Activated naive CD4-positive, alpha-beta T cell treated with anti-CD3 and anti-CD28 coated beads, Interleukin-2, amount 10 ng/mL, durations not matched to agents 7 days and 5 days (primary cell): Measurements from ENCODE around the gene CTNNA2.
A peak's percentile ranks its signal among the peaks of the same experiment; 100 is the strongest.

Experiments used
- CTCF ChIA-PET: fragments of 350-600 bp; sonication (Branson Sonifier 250); formaldehyde crosslinking; loops from one replicate; lab custom pipeline; 2021; ENCODE audit warnings: antibody characterized with exemption; lab: Charles Lee
- DNase-seq: peaks from one replicate; pipeline ENCODE4 v3.0.0-alpha.2; 2020
- H3K27ac Mint-ChIP-seq: one replicate; pipeline ENCODE4 v1.8.0; 2021; ENCODE audit warnings: mild to moderate bottlenecking, moderate library complexity, mixed read lengths
- H3K27me3 Mint-ChIP-seq: one replicate; pipeline ENCODE4 v1.8.0; 2021; ENCODE audit warnings: mild to moderate bottlenecking, mixed read lengths
- H3K36me3 Mint-ChIP-seq: one replicate; pipeline ENCODE4 v1.8.0; 2021; ENCODE audit warnings: mixed read lengths
- H3K4me1 Mint-ChIP-seq: one replicate; pipeline ENCODE4 v1.8.0; 2021; ENCODE audit warnings: mixed read lengths
- H3K4me3 Mint-ChIP-seq: one replicate; pipeline ENCODE4 v1.8.0; 2021; ENCODE audit warnings: mild to moderate bottlenecking, moderate library complexity, mixed read lengths
- H3K9me3 Mint-ChIP-seq: one replicate; pipeline ENCODE4 v1.8.0; 2021; ENCODE audit warnings: mixed read lengths

CTNNA2 gene

GRCh38 chr2:79512442-79513401, at the start of gene CTNNA2:
Gene CTNNA2, plus strand, starts transcription at chr2:79513051.
- Mint-ChIP-seq H3K4me3 (no peak within 1 kb of the TSS), H3K4me1 (peaks cover 3% of the 10 kb centered on the region), H3K27ac (no peak within 1 kb of the TSS), H3K9me3 (peaks cover 7% of the 10 kb centered on the region), H3K27me3 (peaks cover 13% of the 10 kb centered on the region), H3K36me3 (no peaks in the 10 kb centered on the region)
- DNase-seq = peak; percentile 21
- CTCF ChIA-PET = no interaction called here

GRCh38 chr2:79487399-79487798, 25.5 kb upstream of the CTNNA2 start:
- H3K9me3 Mint-ChIP-seq = peaks cover 3% of the 10 kb centered on the region
- CTCF ChIA-PET = no interaction called here

GRCh38 chr2:79511320-79511951, 1.4 kb upstream of the CTNNA2 start:
- Mint-ChIP-seq H3K4me1 (peaks cover 3% of the 10 kb centered on the region), H3K36me3 (no peaks in the 10 kb centered on the region), H3K27ac (no peak overlapping the region), H3K27me3 (peaks cover 13% of the 10 kb centered on the region), H3K9me3 (peaks cover 7% of the 10 kb centered on the region), H3K4me3 (no peak overlapping the region)
- DNase-seq = peak; percentile 41
- CTCF ChIA-PET = no interaction called here

More at GRCh38 chr2:79487399-79487798, 25.5 kb upstream of the CTNNA2 start:
- no peak for DNase-seq
- Mint-ChIP-seq H3K4me1 (no peaks in the 10 kb centered on the region), H3K27ac (no peak overlapping the region), H3K4me3 (no peak overlapping the region), H3K27me3 (no peaks in the 10 kb centered on the region), H3K36me3 (no peaks in the 10 kb centered on the region)

GRCh38 chr2:79513711-79514110, 860 bp downstream of the CTNNA2 start:
- Mint-ChIP-seq H3K9me3 (peaks cover 7% of the 10 kb centered on the region), H3K4me3 (no peak overlapping the region), H3K4me1 (peaks cover 3% of the 10 kb centered on the region), H3K27me3 (peaks cover 13% of the 10 kb centered on the region), H3K27ac (no peak overlapping the region), H3K36me3 (no peaks in the 10 kb centered on the region)
- no peak for DNase-seq
- CTCF ChIA-PET = no interaction called here

- CTCF ChIA-PET = interaction anchor here (0.5 kb wide), 1 partner anchor 44 kb away, joined by 3 read pairs; no protein-coding TSS in a partner anchor
Observed at GRCh38 chr2:79529636-79530035, 16.8 kb downstream of the CTNNA2 start.

GRCh38 chr2:79530443-79530842, 17.6 kb downstream of the CTNNA2 start:
- H3K4me3 Mint-ChIP-seq = no peak overlapping the region
- CTCF ChIA-PET = no interaction called here
- no peaks in the 10 kb centered on the region for H3K27me3 Mint-ChIP-seq
- no peak for DNase-seq
- H3K9me3 Mint-ChIP-seq = peaks cover 17% of the 10 kb centered on the region
- H3K4me1 Mint-ChIP-seq = no peaks in the 10 kb centered on the region
- H3K36me3 Mint-ChIP-seq = no peaks in the 10 kb centered on the region
- no peak overlapping the region for H3K27ac Mint-ChIP-seq

More at GRCh38 chr2:79529636-79530035, 16.8 kb downstream of the CTNNA2 start:
- no peaks in the 10 kb centered on the region for H3K36me3 Mint-ChIP-seq
- no peaks in the 10 kb centered on the region for H3K4me1 Mint-ChIP-seq
- DNase-seq = no peak
- no peak overlapping the region for H3K4me3 Mint-ChIP-seq
- H3K9me3 Mint-ChIP-seq = peaks cover 17% of the 10 kb centered on the region
- H3K27me3 Mint-ChIP-seq = no peaks in the 10 kb centered on the region
- H3K27ac Mint-ChIP-seq = no peak overlapping the region

- CTCF ChIA-PET = no interaction called here
- no peak overlapping the region for H3K4me3 Mint-ChIP-seq
- H3K4me1 Mint-ChIP-seq = no peaks in the 10 kb centered on the region
- no peaks in the 10 kb centered on the region for H3K27me3 Mint-ChIP-seq
- H3K36me3 Mint-ChIP-seq = no peaks in the 10 kb centered on the region
- peaks cover 55% of the 10 kb centered on the region for H3K9me3 Mint-ChIP-seq
- DNase-seq = no peak
- no peak overlapping the region for H3K27ac Mint-ChIP-seq
Observed at GRCh38 chr2:79547568-79547967, 34.7 kb downstream of the CTNNA2 start.

GRCh38 chr2:79552653-79553052, 39.8 kb downstream of the CTNNA2 start:
- no peaks in the 10 kb centered on the region for H3K4me1 Mint-ChIP-seq
- H3K9me3 Mint-ChIP-seq = peaks cover 47% of the 10 kb centered on the region
- no peaks in the 10 kb centered on the region for H3K36me3 Mint-ChIP-seq
- no peak overlapping the region for H3K27ac Mint-ChIP-seq
- no peak for DNase-seq
- CTCF ChIA-PET = no interaction called here
- H3K27me3 Mint-ChIP-seq = no peaks in the 10 kb centered on the region
- H3K4me3 Mint-ChIP-seq = no peak overlapping the region

- CTCF ChIA-PET = no interaction called here
- Mint-ChIP-seq H3K4me3 (no peak overlapping the region), H3K27ac (no peak overlapping the region), H3K36me3 (no peaks in the 10 kb centered on the region), H3K27me3 (no peaks in the 10 kb centered on the region), H3K4me1 (no peaks in the 10 kb centered on the region), H3K9me3 (peaks cover 33% of the 10 kb centered on the region)
- DNase-seq = no peak
Observed at GRCh38 chr2:79554899-79555298, 42.0 kb downstream of the CTNNA2 start.

- DNase-seq = no peak
- CTCF ChIA-PET = interaction anchor here (0.7 kb wide), 1 partner anchor 1262 kb away, joined by 3 read pairs; no protein-coding TSS in a partner anchor
- Mint-ChIP-seq H3K4me1 (no peaks in the 10 kb centered on the region), H3K36me3 (no peaks in the 10 kb centered on the region), H3K4me3 (no peak overlapping the region), H3K9me3 (peaks cover 19% of the 10 kb centered on the region), H3K27me3 (no peaks in the 10 kb centered on the region), H3K27ac (no peak overlapping the region)
Observed at GRCh38 chr2:79564065-79564464, 51.2 kb downstream of the CTNNA2 start.

- H3K27ac Mint-ChIP-seq = no peak overlapping the region
- CTCF ChIA-PET = no interaction called here
- no peak overlapping the region for H3K4me3 Mint-ChIP-seq
- H3K9me3 Mint-ChIP-seq = peaks cover 20% of the 10 kb centered on the region
- no peaks in the 10 kb centered on the region for H3K4me1 Mint-ChIP-seq
- no peaks in the 10 kb centered on the region for H3K27me3 Mint-ChIP-seq
- no peak for DNase-seq
- H3K36me3 Mint-ChIP-seq = no peaks in the 10 kb centered on the region
Observed at GRCh38 chr2:79569048-79569447, 56.2 kb downstream of the CTNNA2 start.

- no peak overlapping the region for H3K4me3 Mint-ChIP-seq
- no peak overlapping the region for H3K27ac Mint-ChIP-seq
- DNase-seq = no peak
- no peaks in the 10 kb centered on the region for H3K36me3 Mint-ChIP-seq
- CTCF ChIA-PET = no interaction called here
- H3K4me1 Mint-ChIP-seq = no peaks in the 10 kb centered on the region
- peaks cover 17% of the 10 kb centered on the region for H3K9me3 Mint-ChIP-seq
- no peaks in the 10 kb centered on the region for H3K27me3 Mint-ChIP-seq
Observed at GRCh38 chr2:79573895-79574674, 61.2 kb downstream of the CTNNA2 start.

GRCh38 chr2:79576451-79576850, 63.6 kb downstream of the CTNNA2 start:
- Mint-ChIP-seq H3K9me3 (peaks cover 15% of the 10 kb centered on the region), H3K4me3 (no peak overlapping the region), H3K4me1 (no peaks in the 10 kb centered on the region), H3K27ac (no peak overlapping the region), H3K36me3 (no peaks in the 10 kb centered on the region), H3K27me3 (no peaks in the 10 kb centered on the region)
- CTCF ChIA-PET = no interaction called here
- DNase-seq = no peak

- Mint-ChIP-seq H3K27ac (no peak overlapping the region), H3K9me3 (peaks cover 10% of the 10 kb centered on the region), H3K27me3 (no peaks in the 10 kb centered on the region), H3K4me1 (no peaks in the 10 kb centered on the region), H3K36me3 (no peaks in the 10 kb centered on the region), H3K4me3 (no peak overlapping the region)
- CTCF ChIA-PET = no interaction called here
- DNase-seq = no peak
Observed at GRCh38 chr2:79578952-79579351, 66.1 kb downstream of the CTNNA2 start.
